NCI-H524 treated with DMSO at 0.1 percent for 48 hours (cell line): ENCODE results near the gene PPM1L.
"Not testable (repeated sequence)": the region's sequence is repeated elsewhere in the genome, so short reads cannot be mapped to it uniquely, and the experiment has no call there.

ENCODE experiments used
- DNase-seq: peaks from one replicate; lab custom pipeline; 2025; lab: John Stamatoyannopoulos, UW

The PPM1L gene

DNA sequence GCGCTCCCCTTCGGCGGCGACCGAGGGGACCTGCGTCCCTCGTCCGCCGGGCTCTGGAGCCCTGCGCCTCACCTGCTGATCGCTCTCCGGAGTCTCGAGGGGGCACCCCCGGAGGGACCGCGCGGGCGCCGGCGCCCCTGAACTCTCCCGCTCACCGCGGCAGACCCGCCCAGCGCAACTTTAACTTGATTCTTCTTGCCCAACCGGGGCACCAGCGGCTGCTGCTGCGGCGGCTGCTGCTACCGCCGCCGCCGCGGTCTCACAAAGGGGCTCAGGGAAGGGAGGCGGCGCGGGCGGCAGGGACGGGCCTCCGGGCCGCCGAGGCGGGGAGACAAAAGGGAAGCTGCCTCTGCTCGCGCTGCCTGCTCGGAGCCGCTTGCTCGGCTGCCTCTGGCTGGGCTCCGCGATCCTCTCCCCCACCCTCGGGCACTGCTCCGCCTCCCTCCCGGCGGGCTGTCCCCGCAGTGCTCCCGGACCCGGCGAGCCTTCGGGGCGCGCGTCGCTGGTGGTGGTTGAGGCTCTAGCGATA is at the start of gene PPM1L:
Gene PPM1L, plus strand, starts transcription at position 456 of the 529 bp plus-strand sequence.
- no peak for DNase-seq

GRCh38 chr3:160707187-160707794 is 48.7 kb upstream of the PPM1L start:
- peak; percentile 30 for DNase-seq

GRCh38 chr3:160709477-160710182 is 46.4 kb upstream of the PPM1L start:
- DNase-seq, result no peak

DNA sequence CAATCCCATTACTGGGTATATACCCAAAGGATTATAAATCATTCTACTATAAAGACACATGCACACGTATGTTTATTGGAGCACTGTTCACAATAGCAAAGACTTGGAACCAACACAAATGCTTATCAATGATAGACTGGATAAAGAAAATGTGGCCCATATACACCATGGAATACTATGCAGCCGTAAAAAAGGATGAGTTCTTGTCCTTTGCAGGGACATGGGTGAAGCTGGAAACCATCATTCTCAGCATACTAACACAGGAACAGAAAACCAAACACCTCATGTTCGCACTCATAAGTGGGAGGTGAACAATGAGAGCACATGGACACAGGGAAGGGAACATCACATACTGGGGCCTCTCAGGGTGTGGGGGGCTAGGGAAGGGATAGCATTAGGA is 42.9 kb upstream of the PPM1L start:
- DNase-seq, result not testable (repeated sequence)

DNA sequence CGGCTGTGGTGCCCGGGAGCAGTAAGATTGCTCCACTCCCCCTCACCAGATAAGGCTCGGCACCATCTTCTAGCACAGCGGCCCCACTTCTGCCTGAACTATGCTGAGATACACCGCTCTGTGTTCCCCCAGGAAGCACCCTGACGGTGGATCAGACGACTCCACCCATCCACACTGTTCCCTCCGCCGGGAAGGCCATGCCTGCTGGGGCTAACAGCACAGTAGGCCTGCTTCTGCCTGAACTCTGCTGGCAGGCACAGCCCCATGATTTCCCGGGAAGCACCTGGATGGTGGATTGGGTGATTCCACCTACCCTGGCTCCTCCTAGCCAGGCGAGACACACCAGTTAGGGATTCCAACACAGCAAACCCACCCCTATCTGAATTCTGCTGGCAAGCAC is 36.3 kb upstream of the PPM1L start:
- DNase-seq, result no peak

GRCh38 chr3:160720123-160720746 is 35.8 kb upstream of the PPM1L start:
- no peak for DNase-seq

DNA sequence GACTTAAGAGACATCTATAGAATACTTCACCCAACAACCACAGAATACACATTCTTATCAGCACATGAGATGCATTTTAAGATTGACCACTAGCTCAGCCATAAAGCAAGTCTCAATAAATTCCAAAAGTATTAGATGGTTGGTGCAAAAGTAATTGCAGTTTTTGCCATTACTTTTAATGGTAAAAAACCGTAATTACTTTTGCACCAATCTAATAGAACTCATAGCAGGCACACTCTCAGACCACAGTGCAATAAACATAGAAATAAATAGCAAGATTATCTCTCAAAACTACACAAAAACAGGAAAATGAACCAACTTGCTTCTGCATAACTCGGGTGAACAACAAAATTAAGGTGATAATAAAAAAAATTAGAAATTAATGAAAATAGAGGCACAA is 33.7 kb upstream of the PPM1L start:
- no peak for DNase-seq

- DNase-seq, result no peak
These were observed 30.7 kb upstream of the PPM1L start for GRCh38 chr3:160725338-160725737.

DNA sequence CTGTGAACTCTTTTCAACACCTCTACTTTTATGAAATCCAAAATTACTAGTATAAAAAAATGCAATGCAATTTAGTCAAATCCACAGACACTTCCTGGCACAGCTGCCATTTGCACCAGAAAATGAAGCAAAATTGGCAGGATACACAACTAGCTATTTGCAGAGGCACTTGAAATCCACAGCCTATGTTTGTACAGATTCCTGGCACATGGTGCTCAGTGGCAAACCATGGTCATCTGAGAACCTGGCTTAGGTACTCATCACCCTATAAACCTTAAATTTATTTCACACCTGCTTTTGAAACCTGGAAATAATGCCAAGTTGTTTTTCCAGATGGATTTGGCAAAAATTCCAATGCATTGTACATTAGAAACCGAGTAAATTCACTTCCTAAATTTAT is 20.2 kb upstream of the PPM1L start:
- no peak for DNase-seq

DNA sequence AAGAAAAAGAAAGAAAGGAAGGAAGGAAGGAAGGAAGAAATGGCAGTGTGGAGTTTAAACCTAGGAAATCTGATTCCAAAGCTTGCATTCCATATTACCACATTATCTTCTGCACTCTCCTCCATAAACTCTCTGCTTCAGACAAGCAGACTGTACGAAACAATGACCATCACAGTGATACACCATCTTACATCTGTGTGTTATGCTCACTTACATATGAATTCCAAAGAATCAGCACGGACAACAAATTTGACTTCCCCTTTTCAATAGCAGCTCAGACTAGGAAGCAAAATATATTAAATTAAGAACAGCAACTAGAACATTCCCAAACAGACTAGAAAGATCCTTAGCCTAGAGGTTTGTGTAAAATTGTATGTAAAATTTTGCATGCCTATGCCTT is 18.0 kb upstream of the PPM1L start:
- no peak for DNase-seq

- DNase-seq, result no peak
These were observed 17.0 kb upstream of the PPM1L start for GRCh38 chr3:160739079-160739478.

DNA sequence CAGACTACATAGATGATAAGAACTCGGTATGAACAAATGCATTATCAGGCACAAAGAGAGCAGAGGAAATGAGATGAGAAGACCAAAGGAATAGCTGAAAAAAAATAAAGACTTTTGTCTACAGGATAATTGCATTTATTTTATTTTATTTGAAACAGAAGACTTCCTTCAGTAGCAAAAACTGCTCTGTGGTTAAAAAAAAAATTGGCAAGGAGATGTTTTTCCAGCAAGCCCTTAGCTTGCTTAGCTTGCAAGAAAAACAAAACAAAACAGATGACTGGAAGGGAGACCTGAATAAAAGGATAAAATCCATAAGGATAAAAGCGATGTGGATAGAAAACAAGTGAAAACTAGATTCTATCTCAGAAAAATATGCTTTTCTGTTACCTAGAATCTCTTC is 9.1 kb upstream of the PPM1L start:
- DNase-seq, result no peak

DNA sequence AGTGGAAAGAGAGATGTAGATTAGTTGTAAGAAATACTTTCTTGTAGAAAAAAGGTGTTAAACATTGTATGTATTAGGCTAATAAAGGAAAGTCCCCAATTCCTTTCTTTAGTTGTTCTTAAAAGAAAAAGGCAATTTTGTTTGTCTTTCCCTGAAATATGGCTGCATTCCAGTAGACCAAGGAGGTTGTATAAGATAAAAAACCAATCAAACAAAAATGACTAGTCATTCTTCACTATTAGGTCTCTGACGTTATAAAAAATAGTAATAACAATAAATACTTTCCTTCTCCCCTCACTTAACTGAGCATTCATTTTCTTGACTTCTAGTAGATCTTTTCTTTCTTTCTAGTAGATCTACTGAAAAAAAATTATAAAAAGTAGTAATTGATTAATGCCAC is 8.6 kb upstream of the PPM1L start:
- DNase-seq, result no peak

- DNase-seq, result no peak
These were observed 7.8 kb upstream of the PPM1L start for GRCh38 chr3:160748231-160748630.

GRCh38 chr3:160748787-160749186 is 7.2 kb upstream of the PPM1L start:
- no peak for DNase-seq

GRCh38 chr3:160753953-160754352 is 2.1 kb upstream of the PPM1L start:
- no peak for DNase-seq

- no peak for DNase-seq
These were observed 1.6 kb upstream of the PPM1L start for GRCh38 chr3:160754371-160754854.

DNA sequence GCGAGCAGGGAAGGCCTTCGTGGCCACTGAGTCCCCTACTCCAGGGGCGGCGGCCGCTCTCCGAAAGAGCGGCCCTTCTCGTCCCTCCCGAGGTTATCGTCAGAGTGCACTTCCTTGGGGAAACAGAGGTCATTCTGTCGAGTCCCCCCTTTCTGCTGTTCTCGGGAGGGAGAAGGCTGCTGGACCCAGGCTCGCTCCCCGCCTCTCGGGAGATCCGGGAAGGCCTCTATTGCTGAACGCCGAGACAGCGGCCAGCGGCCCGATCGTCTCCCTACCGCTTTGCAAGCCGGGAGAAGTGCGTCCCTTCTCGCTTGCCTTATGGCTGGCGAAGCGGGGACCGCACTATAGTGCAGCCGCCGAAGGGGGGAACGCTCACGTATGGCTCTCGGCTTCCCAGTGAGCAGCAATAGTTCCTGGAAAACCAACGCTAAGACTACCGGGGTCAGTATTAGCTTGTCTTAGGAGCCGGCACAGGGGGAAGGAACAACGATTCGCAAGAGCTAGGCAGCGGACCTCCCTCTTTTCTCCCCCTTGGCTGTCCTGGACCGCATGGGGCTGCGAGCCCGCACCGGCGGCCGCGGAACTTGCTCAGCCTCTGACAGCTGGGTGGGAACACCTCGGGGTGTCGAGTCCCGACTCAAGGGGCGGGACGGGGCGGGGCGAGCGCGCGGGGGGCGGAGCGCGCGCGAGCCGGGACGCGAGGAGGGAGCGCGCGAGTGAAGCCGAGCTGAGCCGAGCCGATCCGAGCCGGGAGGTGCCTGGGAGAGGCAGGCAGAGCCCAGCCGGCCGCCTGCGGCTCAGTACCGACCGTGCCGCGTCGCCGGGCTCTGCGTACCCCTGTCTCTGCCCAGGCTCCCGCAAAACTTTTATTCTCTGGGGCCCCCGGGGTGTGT is 930 bp upstream of the PPM1L start:
- DNase-seq, result peak; percentile 74

- no peak for DNase-seq
These were observed 1.4 kb downstream of the PPM1L start for GRCh38 chr3:160757233-160758106.

GRCh38 chr3:160758929-160759577 is 3.0 kb downstream of the PPM1L start:
- no peak for DNase-seq

GRCh38 chr3:160763073-160763472 is 7.0 kb downstream of the PPM1L start:
- no peak for DNase-seq
